HG03439 (cell line): ENCODE data around the gene SMDT1.
"Not testable (repeated sequence)": the region's sequence is repeated elsewhere in the genome, so short reads cannot be mapped to it uniquely, and the experiment has no call there.

ENCODE experiments used
- ATAC-seq: cut with Tn5 transposase; IDR thresholded peaks from one replicate; pipeline ENCODE4 v1.9.1; 2021; ENCODE audit warnings: mild to moderate bottlenecking, moderate library complexity; ENCODE audit not compliant: unreplicated experiment

SMDT1 gene

DNA sequence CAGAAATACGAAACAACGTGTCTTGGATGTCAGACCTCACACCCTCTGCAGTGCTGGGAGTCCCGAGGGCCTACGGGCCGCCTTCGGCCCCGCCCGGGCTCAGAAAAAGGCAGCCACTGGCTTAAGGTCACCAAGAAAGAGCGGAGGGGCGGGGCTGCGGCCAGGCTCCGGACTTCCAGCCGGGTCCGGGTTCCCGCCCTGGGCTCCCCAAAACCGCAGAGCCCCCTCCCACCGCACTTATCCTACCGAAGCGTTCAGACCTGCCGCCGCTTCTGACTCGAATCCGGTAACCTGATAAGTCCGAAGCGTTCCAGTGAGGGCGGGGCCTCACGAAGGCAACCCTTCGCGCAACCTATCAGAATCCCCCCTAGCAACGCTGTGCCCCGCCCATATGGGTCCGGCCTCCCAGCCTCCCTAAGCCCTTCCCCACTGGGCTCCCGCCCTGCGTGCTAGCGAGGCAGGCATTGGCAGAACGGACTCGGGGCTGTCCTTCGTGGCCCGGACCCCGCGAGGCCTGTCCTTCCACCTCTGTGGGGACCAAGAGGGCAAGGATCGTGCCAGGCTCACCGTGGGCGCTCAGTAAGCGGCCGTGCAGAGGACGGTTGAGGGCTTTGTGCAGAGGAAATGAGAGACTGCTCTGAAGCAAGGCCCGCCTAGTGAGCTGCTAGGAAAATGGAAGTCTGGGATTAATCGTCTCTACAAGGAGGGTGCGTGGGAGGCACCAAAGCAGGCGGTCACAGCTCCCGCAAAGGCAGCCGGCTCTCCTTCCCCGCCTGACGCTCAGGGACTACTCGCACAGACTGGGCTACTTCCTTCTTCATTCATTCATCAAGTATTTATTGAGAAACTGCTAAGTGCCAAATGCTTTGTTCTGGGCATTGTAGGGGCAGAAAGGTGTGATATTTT lies 8.7 kb upstream of the SMDT1 start, which contains the start of gene NAGA:
Gene NAGA, minus strand, starts transcription at position 296 of the 906 bp plus-strand sequence. CDS start 515 bp downstream, outside the sequence.
- peak; percentile 86 for ATAC-seq

DNA sequence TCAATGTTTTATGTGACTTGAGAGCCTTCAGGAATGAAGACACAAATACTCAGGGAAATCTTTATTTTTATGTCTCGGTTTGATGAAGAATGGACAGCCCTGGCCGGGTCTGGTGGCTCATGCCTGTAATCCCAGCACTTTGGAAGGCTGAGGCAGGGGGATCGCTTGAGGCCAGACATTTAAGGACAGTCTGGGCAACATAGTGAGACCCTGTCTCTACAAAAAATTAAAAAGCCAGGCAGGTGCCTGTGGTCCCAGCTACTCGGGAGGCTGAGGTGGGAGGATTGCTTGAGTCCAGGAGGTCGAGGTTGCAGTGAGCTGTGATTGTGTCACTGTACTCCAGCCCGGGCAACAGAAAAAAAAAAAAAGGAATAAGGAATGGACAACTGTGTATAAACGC lies 8.0 kb upstream of the SMDT1 start:
- not testable (repeated sequence) for ATAC-seq

DNA sequence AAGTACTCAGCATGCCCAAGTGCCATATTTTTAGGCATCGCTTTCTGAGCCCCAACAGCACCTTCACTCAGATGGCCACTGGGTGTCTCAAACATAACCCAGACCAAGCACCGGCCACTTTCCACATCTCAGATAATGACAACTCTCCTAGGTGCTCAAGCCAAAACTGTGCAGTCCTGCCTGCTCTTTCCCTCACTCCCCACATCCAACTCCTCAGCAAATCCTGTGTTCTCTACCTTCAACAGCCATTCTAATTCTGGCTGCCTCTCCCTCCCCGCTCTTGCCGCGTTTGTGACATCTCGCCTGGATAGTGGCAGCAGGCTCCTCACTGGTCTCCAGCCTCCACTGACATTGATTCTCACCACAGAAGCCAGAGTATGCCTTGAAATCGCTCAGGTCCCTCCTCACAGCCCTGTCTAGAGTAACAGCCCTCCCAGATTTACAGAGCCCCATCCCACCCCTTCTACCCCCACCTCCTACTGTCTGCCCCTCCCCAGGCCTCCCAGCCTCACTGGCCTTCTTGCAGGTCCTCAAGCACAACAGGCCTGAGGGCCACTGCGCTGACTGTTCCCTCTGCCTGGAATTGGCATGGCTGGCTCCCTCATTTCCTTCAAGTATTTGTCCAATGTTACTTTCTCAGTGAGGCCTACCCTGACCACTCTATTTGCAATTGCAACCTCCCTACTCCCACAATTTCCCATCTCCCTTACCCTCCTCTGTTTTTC lies 6.7 kb upstream of the SMDT1 start:
- no peak for ATAC-seq

DNA sequence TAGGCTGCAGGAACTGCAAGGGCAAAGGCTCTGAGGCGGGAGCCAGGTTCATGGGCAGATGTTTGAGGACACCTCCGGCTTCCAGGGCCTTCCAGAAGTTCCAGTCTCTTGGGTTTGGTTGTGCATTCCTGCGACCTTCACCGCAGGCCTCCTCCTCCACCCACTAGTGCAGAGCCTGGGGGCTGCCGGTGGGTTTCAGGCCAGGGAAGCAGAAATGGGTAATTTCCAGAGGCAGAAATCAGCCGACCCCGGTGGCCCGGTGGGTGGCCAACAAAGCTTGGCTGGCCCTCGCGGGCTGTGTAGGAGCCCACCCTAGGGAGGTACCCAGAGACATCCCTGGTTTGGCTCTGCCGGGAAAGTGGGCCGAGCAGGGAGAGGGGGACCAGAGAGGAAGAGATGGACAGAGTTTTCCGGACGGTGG lies 5.9 kb upstream of the SMDT1 start:
- ATAC-seq, result no peak

DNA sequence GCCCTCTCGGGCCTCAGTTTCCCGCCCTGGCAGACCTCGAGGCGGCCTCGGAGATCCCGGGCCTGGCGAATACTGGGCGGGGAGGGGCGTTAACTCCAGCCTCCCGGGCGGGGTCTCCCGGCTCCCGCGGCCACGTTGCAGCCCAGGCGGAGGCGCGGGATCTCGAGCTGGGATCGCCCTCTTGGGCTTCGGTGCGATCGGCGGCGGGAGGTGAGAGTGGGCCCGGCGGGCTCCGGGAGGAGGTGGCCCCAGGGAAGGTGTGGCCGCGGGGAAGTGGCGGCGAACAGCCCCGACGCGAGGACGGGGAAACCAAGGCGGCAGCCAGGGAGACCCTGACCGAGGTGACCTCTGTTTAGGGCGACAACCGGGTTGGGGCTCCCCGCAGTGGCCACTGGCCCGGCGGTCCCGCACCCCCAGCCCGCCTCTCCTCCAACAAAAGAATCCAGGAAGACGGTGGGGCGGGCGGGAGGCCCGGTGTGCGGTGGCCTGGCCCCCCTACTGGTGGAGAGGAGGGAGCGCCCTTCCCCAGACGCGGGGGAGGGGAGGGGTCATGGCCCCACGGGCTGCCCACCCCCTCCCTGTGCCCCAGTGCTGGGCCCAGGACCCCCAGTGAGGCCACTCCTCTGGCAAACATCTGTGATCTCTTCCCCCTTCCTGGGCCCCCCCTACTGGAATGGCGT lies 5.2 kb upstream of the SMDT1 start, which contains the start of gene PHETA2:
Gene PHETA2, plus strand, starts transcription at position 117 of the 680 bp plus-strand sequence. CDS start 3,046 bp downstream, outside the sequence.
- ATAC-seq, result no peak

DNA sequence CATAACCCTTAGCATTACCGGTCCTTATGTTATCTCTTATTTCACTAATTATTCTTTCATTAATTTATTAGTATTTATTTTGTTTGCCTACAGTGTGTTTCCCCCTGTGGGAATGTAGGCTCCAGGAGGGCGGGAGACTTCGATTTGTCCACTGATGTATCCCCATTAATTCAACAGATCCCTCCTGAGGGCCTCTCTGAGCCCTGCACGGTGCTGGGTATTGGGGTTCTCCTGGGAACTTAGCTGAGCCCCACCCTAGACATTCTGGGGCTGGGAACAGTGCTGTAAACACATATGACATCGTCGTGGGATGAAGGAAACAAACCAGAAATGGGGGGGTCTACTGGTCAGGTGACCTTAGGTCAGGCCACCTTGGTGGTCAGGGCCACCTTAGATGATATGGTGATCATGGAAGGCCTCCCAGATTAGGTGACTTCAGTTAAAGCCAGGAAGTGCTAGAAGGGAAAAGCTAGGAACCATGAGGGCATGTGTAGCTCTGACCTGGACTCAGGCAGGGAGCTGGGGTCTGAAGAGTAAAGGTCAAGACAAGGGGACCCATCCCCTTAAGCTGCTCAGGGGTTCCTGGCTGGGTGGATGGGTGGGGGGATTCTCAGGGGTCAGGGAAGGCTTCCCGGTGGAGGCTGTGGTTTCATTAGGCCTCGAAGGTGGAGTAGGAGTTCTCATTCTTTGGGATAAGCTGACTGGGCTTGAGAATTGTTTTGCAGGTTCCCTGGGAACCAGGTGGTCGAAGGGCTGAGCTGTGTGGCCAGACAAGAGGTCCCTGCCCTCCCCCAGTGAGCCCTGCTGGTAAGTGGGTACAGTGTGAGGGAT lies 4.4 kb upstream of the SMDT1 start:
- ATAC-seq, result no peak

DNA sequence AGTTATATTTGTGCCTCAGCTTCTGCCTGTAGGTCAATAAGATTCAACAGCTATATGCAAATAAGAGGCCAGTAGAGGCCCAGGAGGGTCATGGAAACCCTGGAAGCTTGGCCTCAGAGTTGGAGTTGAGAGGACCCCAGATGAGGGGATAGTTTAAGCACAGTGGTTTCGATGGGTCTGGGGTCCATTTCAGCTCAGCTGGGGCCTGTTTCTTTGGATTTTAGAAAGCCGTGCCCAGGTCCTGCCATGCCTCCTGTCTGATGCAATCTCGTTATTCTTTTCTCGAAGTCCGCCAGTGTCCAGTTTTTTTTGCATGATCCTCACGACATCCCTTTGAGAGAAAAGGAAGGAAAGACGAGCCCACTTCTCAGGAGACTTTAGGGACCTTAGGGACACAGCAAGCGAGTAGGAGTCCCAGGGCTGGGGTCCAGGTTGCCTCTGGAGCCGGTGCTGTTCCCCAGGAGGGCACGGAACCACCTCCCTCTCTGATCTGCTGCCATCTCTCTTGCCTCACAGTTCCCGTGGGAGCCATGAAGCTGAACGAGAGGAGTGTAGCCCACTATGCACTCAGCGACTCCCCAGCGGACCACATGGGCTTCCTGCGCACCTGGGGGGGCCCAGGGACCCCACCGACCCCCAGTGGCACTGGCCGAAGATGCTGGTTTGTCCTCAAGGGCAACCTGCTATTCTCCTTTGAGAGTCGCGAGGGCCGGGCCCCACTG lies 2.6 kb upstream of the SMDT1 start:
- ATAC-seq, result no peak

DNA sequence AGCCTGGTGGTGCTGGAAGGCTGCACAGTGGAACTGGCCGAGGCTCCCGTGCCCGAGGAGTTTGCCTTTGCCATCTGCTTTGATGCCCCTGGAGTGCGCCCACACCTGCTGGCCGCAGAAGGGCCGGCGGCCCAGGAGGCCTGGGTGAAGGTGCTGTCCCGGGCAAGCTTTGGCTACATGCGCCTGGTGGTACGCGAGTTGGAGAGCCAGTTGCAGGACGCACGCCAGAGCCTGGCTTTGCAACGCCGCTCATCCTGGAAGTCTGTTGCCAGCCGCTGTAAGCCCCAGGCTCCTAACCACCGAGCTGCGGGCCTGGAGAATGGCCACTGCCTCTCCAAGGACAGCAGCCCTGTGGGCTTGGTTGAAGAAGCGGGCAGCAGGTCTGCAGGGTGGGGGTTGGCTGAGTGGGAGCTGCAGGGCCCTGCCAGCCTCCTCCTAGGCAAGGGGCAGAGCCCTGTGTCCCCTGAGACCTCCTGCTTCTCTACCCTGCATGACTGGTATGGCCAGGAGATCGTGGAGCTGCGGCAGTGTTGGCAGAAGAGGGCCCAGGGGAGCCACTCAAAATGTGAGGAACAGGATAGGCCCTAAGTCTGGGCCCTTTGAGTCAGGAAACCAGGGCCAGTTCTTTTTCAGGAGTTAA lies 1.9 kb upstream of the SMDT1 start:
- no peak for ATAC-seq

DNA sequence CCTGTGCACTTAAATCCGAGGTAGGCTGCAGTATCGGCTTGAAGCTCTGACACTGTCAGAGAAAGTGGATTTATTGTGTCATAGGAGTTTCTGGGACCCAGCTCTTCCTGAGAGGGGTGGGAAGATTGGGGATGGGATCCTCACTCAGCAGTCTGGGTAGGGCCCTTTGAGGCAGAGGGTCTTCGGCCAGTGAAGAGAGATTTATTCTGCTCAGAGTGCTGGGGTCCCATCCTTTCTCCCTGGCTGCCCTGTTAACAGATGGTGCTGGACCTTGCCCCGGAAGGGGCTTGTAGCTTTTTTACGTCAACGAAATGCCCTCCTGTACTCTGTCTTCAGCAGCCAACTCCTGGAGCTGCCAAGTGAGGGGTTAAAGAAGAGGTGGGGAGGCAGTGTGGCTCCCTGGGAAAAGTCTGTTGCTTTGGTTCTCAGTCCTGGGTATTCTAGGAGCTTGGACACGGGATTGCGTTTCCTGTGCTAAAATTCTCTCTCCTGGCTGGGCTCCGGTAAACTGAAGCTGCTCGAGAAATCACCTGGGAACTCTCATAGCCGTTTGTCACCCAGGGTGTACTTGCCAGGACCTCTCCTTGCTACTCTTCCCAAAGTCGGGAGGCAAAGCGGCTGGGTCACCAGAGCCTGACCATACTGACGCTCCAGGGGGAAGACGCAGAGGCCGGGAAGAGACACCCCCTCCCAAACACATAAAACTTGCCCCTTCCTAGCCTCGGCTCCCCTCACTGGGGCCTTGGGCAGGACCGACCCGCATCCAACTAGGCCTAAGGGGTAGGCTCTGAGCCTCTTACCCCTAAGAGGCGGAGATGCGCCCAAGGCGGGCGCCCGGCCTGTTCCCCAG lies 806 bp upstream of the SMDT1 start:
- ATAC-seq, result peak; percentile 9

DNA sequence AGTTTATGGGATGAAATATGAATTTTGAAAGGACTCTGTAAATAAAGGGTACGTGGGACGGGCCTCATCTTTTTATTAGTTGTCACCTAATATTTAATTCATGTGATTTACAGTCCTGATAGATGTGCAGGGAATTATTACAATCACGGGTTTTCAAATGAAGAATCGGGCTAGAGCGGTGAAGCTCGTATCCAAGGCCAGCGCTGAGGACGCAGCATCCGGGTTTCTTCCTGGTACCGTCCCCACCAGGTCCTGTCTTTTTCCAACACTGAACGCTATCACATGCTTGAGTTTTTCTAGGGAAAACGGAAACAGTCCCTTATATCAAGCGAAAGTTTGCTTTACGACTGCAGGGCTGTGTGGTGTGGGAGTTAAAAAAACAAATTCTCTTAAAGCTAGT lies 787 bp downstream of the SMDT1 start:
- ATAC-seq, result no peak

DNA sequence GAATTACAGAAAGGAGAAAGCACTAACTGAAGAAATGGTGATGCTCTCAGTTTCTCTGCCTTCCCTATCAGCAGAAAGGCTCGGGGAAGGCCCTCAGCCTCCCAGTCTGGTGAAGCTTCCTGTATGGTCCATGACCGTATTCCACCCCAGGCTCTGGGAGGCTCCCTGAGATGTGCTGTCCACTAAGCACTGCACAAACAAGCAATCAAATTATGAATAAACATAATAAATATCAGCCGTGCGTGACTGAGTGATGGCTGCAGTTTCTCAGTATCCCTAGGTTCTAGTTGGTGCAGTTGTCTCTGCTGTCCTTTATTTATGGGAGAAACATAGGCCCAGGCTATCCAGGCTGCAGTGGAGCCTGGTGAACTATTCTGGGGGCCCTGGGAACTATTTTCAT lies 3.6 kb downstream of the SMDT1 start:
- ATAC-seq, result no peak

DNA sequence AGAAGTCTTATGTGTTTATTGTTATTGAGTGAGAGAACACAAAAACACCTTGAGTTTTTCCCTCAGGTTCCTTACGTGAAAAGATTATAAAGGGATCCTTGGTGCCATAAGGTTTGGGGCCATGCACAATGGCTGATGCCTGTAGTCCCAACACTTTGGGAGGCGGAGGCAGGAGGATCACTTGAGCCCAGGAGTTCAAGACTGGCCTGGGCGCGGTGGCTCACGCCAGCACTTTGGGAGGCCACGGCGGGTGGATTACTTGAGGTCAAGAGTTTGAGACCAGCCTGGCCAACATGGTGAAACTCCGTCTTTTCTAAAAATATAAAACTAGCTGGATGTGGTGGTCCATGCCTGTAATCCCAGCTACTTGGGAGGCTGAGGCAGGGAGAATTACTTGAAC lies 5.4 kb downstream of the SMDT1 start:
- ATAC-seq, result no peak

DNA sequence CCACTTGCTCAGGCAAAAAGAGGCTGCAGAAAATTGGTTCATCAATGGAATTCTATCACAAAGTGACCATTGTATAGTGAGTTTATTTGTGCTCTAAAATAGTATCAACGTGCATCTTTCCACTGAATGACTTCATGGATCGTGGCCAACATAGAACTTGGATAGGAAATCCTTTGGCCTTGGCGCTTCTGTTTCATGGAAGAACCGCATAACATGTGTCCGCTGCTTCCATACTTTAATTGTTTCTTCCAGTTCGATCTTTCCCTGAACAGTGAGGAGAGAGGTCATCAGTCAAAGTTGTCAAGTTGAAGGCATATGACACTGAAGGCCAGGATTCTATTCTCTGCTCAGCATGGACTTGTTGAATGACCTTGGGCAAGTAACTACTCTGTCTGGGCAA lies 6.6 kb downstream of the SMDT1 start:
- no peak for ATAC-seq

DNA sequence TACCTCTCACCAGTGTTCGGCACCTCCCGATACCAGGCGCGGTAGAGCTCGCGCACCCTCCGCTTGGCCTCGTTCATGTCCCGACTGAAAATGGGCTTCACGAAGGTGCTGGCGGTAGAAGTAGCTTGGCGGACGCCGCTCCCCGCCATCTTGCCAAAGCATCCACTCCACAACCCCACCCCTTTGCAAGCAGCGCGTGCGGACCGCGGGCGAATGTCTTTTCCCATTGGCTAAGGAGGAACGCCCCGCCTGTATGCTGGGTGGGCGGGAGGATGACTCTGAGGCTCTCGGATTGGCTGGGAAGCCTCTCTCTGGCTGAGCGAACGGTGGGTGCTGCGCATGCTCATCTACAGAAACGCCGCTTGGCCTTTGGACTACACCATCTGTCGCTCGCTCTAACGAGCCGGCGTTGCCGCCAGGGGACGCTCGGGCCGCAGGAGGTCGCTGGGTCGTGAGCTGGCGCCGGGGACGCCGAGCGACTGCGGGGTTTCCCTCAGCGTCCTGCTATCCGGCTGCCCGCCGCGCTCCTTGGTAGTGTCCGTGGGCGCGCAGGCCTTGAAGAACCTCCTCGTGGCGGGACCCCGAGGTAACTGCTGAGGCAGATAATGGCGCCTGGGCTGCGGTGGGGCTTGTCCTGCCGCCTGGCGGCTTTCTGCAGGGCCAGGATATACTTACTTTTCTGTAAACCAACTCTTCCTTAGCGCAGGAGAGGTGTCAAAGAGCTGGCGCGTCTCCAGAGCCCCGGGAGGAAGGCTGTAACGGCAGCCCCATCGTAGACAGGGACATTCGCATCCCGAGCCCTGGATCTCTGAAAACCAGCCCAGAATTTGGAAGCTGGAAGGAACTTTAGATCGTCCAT lies 11.3 kb downstream of the SMDT1 start, which contains the start of gene NDUFA6:
Gene NDUFA6, minus strand, starts transcription at position 177 of the 859 bp plus-strand sequence. Its CDS starts 28 bp downstream, at position 149.
- peak; percentile 97 for ATAC-seq

DNA sequence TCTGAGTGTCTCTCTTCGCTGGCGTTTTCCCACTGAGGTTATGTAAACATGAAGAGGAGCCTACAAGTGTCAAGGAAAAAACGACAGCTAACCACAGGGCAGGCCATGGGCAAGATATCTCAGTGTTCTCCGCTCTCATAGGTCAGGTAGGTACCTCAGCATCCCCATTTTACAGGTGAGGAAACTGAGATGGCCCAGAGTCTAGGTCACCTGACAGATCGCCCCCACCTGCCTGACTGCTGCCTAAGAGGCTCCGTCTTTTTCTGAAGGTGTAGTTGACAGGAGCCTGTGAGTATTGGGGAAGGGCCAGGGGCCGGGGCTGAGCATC lies 11.9 kb downstream of the SMDT1 start:
- no peak for ATAC-seq

DNA sequence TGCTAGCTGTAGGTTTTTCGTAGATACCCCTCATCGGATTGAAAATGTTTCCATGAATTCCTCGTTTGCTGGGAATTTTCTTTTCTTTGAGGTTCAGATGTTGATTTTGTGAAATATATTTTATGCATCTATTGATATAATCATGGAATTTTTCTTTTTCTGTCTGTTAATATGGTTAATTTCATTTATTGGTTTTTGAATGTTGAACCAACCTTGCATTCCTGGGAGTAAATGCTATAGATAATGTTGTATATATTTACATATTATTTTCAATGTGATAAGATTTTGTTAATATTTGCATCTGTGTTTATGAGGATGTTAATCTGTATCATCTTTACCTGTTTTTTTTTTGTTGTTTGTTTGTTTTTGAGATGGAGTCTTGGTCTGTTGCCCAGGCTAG lies 21.7 kb downstream of the SMDT1 start:
- no peak for ATAC-seq

DNA sequence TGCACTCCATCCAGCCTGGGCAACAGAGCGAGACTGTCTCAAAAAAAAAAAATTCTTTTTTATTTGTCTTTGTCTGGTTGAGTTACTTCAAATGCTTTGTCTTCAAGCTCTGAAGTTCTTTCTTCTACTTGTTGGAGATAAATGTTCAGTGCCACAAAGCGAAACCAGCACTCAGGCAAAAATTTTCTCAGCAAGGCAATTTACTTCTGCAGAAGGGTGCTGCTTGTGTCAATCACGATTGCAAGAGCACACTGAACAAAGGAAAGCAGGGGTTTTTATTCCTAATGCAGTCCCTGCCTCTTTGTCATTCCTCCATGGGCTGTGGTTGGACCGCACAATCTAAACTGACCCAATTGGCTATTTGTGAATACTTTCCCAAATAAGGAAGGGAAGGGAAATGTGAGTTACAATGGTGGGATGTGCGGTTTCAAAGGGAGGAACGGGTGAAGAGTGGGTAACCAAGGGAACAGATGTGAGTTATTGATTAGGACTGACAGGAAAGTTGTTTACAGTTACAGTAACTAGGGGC lies 24.9 kb downstream of the SMDT1 start:
- ATAC-seq, result not testable (repeated sequence)
